Embryonic facial prominence (tissue), 1 donor: ENCODE measurements around the gene PLXDC2.
A peak's percentile ranks its signal among the peaks of the same experiment; 100 is the strongest.

ENCODE experiments used
- DNase-seq: peaks from one replicate; pipeline ENCODE4 v3.0.0-alpha.2; 2016; ENCODE audit errors: extremely low spot score

PLXDC2 gene

DNA sequence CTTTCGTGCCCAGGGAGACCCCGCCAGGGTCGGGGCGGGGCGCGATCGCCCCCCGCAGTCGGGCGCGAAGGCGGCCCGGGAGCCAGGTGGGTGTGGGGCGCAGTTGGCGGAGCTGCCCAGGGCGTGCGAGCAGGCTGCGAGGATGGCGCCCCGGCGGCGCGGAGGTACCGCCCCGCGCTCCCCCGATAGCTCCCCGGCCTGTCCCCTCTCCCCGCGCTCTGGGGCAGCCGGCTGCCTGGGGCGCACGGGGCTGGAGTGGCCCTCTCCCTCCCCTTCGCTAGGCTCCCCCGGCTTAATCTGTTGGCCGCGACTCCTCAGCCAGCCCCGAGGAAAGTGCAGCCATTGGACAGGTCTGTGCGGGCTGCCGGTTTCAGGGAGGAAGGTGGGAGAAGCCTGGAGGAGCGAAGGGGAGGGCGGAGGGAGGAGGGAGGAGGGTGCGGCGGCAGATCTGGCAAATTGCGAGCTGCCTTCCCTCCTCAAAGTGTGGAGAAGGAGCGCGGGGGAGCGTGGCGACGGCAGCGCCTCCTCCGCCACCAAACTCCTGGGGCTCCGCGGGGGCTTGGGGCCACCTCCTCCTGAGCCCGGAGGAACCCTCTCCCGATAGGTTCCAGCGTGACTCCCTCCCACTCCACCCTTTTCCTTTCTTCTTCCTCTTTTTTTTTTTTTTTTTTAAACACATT, 361 bp upstream of the PLXDC2 start:
- DNase-seq = peak; percentile 76

DNA sequence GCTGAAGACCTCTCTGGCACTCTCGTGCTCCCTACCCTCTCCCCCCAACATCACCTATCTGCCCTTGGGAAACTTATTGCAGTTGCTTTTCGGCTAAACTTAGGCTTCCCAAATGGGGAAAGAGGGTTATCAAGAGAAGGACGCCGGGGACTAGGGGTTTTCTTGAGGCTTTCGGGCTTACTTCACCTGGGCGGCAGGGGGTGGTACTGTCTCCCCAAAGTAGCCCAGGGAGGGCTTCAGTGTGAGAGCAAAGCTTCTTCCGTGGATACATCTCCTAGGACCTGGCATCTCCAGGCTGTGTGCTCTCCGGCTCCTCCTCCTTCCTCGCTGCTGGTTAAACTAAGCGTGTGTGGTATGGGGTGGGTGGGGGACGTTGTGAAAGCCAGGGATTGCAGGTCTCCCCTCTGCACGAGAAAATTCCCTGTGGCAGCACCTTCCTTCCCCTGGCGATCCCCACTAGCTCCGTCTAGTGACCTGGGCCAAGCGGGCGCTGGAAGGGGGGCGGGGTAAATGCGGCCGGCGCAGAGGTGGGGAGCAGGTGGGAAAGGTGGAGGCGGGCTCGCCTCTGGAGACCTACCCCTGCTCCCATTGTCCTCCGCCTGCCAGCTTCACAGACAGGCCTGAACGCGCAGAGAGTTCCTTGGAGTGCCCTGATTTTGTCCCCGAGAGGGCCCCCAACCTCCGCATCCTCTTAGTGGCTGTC, 1.1 kb downstream of the PLXDC2 start:
- peak; percentile 57 for DNase-seq

DNA sequence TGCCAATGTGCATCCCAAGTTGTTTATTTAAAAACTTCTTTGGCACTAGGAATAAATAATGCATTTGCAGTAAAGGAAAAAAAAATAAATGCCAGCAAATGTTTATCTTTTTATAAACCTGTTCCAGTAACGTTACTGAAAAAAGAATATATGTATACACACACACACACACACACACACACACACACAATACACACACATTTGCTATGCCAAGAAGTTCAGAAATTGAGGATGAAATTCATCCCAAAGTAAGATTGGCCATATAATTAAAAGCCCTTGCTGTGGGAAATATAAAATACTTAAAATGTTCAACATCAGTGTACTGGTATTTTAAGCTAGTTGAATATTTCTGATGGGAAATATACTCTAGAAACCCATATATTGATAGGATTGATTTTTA, 2.6 kb downstream of the PLXDC2 start:
- DNase-seq = no peak

DNA sequence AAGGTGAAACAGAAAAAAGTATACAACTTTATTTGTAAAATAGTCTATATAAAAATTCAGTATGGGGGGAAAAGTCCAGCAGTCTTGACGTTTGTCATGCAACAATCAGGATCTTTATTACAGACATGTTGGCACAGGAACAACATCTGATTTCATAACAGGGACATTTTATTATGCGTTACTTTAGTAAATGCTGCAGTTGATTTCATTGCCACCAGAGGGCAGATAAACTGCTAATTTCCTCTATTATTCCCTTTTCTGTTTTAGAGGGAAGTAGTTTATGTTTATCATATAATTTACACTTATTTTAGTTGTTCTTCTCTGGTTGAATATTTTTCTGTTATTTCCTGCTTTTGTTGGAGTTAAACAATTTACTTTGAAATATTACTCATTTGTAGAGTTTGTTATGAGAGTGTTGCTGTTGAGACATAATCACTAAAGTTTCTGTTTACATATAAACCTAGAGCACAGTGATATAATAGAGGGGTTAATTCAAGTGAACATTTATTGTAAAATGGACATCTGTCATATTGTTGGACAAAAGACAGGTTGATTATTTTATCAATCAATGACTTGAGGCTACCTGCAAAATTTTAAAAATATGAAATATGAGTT, 3.3 kb downstream of the PLXDC2 start:
- peak; percentile 52 for DNase-seq

DNA sequence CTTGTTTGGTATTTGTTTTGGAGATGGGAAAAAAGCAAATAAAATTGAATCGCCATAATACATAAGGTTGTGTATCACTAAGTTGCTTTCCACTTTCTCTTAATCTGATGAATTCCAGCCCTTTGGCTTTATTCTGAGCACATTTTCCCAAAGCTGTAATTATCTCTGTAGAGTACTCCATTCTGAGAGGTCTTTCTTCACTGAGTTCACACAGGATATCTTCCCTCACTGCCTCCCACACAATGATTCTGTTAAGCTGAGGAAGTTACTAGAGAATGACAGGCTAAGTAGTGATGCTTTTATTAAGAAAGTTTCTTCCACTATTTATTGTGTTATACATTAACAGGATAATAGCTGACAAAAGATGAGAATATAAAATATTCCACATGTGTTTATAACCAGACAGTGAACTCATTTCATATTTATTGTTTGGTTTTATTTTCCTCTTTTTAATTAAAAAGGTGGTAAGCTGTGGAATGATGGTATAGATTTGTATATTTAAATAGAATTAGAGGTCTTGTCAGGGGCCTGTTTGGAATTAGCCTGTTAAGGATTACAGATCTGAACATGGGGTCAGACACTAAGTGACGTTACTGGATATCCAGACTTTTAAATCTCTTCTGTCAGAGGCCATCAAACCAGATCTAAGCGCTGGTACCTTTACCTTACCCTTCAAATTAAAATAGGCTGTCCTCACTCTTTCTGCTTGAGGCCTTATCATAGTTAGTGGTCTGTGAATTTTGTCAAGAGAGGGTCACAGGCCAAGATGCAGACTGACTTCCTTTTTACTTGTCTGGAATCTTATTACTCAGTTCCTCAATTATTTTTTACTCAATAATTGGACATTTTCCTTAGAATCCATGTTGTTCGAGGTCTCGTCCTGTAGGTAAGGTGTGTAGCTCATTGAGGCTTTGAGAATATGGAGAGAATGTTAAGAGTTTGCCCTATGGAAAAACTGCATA, 8.4 kb downstream of the PLXDC2 start:
- no peak for DNase-seq

DNA sequence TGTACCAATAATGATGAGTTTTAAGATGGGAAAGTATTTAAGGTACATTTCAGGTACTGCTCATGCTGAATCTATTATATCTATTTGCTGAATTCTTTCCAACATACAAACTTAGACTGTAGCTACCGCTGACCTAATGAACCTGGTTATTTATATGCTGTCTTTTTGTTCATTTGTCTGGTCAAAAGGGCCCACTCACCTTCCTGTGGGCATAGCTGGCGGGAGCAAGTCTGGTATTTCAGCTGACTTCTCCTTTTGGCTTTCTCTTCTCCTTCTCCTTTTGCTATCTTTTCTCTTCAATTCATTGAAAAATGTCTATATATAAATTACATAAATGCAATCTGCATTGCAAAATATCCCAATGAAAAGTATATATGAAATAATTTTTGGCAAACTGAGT, 9.5 kb downstream of the PLXDC2 start:
- DNase-seq = no peak

DNA sequence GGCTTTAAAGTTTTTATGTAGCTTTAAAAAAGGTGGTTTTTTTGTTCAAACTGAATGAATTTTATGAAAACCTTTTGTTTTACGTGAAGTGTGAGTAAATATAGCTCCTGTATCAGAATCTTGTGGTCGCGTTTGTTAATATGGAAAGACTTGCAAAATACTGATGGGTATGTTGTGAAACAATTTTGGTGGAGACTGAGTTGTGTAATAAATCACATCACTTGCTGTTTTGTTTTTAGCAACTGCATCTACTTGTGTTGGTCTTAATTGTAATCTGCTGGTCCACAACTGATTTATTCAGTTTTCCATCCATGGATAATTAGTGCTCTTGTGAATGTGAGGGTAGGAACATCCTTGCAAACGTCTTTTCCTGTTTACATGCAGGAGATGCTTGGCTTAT, 10.5 kb downstream of the PLXDC2 start:
- DNase-seq = no peak

DNA sequence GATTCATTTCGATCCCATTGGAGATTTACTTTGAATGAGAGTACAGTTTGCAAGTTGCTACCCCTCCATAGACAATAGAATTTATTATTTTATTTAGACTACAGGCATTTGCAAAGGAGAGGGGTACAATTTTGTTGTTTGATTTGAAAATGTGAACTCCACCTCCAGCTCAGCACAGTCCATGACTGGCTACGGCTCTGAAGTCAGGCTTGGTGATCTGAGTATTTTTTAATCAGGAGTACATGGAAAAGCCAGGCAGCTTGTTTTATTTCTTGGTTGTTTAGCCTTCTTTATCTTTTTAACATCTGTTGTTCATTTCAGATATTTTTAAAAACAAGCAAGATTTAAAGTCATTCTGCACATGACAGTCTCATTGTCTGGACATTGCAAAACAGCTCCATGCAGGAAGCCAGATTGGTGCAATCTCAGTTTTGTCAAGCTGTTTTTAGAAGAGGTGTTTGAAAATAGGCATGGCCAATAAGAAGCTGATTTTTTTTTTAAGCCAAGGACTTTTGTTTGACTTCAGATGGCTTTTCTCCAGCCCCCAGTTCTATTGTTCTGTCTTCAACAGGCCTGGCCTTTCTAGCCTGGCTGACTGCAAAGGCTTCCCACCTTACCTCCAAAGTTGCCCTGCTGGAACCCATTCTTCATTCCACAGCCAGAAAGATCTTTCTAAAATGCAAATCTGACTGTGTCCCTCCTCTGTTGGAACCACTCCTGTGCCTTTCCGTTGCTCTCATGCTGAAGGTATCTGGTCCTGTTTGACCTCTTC, 12.2 kb downstream of the PLXDC2 start:
- DNase-seq = no peak

DNA sequence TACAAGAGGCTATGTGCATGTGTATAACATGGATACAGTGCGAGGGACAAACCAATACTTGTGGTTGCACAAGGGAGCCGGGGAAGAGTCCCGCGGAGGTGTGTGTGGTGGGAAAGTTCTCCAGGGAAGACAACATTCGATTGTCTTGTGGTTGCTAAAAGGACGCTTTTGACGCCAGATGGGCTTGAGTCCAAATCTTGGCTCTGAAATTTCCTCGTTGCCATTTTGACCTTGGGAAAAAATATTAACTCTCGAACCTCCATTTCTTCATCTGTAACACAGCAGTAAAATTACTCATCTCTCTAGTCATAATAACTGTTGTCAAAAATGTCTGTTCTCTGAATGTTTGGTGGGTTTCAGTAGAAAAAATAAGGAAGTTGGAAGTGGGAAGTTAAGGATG, 16.5 kb downstream of the PLXDC2 start:
- DNase-seq = no peak

DNA sequence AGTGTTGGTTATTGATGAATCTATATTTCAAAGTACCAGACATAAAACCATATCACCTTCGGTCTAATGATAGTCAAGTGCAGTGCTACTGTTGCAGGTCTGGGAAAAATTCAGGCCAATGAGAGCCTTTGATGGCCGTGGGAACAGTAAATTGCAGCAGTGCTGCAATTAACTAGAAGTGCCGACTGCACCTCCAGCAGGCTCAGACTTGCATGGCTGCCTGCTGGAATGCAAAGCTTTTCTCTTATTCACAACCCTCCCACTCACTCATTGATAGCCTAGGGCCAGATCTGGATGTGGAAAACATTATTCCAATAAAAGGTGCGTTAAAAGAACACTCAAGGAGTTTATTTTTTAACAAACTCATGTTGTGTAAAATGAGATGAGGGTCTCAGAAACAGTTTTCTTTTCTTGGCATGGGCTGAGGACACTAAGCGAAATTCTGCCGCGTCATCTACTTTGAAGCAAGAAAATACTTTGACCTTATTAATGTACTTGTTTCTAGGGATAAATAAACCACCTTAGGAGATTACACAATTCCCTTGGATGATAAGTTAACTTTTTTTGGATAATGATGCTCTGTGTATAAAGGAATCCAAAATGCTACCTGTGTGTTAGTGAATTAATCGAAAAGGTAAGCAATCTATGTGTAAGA, 17.1 kb downstream of the PLXDC2 start:
- DNase-seq = no peak

DNA sequence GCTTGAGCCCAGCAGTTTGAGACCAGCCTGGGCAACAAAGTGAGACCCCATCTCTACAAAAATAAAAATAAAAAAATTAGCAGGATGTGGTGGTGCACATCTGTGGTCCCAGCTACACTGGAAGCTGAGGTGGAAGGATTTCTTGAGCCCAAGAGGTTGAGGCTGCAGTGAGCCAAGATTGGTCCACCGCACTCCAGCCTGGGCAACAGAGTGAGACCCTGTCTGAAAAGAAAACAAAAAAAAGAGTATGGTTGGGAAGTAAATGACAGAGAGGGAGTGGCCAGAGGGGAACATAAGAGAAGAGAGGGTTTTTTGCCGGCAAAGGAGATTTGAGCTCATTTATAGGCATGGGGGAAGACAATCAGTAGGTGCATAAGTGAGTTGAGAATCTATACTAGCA, 19.7 kb downstream of the PLXDC2 start:
- DNase-seq = no peak

DNA sequence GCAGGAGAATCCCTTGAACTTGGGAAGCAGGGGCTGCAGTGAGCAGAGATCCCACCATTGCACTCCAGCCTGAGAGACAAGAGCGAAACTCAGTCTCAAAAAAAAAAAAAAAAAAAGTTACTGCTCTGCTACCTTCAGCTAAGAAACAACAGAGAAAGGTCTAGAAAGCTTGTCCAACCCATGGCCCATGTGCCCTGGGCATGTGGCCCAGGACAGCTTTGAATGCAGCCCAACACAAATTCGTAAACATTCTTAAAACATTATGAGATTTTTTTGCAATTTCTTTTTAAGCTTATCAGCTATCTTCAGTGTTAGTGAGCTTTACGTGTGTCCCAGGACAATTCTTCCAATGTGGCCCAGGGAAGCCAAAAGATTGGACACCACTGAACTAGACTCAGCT, 22.9 kb downstream of the PLXDC2 start:
- DNase-seq = no peak

DNA sequence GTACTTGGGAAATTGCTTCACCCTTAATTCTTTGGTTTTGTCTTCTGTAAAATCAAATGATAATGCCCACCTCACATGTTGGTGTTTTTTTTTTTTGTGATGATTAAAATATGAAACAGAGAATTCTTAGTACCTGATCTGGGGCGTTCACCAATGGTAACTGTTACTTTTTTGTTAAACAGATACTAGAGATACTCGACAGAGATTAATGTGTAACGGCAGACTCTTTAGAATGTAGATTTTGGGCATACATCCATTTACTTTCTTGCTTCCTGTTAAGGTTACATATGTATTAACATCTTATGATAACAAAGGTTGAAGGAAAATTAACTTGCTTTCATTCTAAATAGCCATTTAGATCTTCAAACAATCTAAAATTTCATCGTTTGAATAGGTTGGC, 23.3 kb downstream of the PLXDC2 start:
- DNase-seq = no peak

DNA sequence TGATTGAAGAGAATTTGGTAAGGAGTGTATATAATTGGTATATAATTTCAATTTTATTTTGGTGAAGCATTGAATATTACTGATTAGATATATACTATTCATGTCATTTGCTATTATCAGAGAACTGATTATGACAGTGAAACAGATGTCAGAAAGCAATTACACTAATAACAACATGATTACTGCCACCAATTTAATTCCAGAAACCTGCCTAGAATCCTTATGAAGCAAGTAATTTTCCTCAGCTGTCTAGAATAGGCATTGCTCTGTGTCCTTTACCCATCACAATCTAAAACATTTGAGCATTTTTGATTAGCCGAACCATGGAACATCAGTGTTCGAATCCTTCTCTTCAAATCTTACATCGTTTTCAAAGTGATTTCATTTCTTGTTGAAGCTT, 24.5 kb downstream of the PLXDC2 start:
- no peak for DNase-seq

DNA sequence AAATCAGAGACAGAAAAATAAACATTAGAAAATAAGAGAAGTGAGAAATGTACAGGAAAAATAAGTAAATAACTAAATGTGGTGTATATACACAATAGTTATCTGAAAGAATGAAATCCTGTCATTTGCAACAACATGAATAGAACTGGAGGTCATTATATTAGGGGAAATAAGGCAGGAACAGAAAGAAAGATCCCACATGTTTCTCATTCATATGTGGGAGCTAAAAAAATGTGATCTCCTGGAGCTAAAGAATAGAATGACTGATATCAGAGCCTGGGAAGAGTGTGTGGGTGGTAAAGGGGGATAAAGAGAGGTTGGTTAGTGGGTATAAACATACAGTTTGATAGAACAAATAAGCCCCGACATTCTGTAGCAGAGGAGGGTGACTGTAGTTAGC, 27.3 kb downstream of the PLXDC2 start:
- DNase-seq = no peak

DNA sequence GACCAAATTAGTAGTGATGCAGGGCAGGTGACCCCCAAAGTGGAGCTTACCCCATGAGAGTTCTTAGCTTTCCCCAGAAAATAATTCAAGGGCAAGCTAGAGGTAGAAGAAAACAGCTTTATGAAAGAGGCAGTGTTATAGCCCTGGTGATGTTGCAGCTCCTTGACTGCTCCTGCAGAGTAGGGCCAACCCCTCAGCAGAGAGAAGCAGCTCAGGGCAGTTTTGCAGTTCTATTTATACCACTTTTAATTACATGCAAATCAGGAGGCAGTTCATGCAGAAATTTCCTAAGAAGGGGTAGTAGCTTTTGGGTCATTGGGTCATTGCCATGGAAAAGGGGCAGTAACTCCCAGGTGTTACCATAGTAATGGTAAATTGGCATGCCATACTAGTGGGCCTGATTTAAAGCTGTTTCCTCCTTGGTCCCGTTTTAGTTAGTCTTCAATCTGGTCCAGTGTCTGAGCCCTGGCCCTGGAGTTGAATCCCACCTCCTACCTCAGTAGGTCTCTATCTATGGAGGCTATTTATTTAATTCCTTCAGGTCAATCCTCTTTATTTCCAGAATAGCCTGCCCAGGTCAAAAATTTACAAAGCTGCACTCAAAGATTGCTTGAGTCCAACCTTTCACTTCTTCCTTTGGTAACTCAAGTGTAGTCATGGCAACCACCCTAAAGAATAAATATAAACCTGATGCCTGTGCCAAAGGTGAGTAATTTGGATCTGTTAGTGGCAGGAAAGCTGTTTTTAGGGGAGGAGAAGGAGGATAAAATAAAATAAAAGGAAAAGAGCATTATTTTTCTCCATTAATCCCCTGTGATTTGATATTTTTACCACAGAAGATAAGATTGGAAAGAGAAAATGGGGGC, 29.5 kb downstream of the PLXDC2 start:
- no peak for DNase-seq

DNA sequence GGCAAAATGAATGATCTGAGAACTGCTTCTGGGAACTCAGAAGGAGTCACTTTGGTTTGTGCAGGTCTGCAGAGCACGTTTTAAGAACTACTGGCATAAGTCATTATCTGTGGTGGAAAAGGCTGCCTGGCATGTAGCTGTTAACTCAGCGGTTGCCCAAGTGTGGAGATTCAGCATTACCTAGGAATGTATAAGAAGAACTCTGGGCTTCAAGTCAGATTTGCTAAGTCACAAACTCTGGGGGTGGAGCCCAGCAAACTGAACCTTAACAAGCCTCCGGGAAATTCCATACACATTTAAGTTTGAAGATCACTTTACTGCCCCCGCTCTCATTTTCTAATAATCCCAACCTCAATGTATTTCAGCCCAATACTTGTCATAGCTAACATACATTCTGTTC, 31.1 kb downstream of the PLXDC2 start:
- DNase-seq = no peak

DNA sequence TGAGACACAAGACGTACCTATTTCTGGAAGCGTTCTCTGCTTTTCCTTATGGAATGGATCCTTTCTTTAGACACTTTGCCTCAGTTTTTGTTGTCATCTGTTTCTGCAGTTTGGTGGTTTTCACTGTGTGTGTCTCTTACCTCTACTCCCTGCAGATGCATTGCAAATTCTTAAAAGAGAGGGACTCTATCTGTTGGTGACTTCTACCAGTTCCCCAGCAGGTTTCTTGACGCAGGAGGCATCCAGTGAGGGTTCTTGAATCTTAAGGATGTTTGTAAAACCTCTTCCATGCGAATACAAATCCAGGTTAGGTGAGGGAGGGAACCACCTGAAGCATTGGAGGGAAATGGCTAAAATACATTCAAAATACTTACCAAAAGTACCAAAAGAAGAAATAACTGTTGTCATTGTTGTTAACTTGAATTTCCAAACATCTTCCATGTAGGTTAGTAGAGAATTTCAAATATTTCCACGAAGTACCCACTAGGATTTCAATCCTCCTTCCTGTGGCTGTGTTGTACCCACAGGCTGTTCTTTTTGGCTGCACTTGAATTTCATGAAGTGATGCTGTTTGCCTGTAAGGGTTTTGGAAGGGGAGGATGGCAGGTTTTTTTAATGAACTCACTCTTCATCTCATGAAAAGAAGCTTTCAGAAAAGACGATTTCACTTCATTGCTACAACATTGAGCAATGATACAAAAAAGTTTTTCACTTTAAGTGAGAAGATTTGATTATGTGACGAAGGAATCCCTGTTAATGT, 32.2 kb downstream of the PLXDC2 start:
- DNase-seq = no peak

DNA sequence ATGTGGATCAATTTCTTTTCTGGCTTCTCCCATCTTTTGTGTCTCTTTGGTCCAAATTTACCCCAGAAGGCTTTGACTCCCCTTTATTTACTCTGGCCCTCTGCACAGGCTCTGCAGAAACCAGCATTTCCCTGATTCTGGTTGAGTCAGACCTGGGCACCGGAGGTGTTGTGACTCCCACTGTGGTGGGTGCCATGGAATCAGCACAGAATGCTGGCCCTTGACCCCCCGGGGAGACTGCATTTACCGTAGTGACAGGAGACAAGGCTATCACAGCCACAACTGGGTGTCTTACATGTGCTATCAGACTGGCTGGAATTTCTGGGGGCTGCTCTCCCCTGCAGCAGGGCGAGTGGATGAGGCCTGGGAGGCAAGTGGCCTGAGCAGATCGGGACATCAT, 37.6 kb downstream of the PLXDC2 start:
- no peak for DNase-seq
